HFFc6 (cell line): Measurements from ENCODE around the gene UXS1. TPM values are rescaled to one million over a fixed set of nuclear protein-coding genes. Genes with fewer than 3 reads are reported as not detected.

Experiments used
- DNase-seq: peaks from one replicate; pipeline ENCODE4 v3.0.0-alpha.2; 2018
- H3K27ac Mint-ChIP-seq: 2 replicates; pipeline ENCODE4 v1.8.0; 2020; ENCODE audit warnings: mild to moderate bottlenecking, mixed read lengths
- H3K27me3 Mint-ChIP-seq: 2 replicates; pipeline ENCODE4 v1.8.0; 2021; ENCODE audit warnings: mild to moderate bottlenecking, moderate library complexity, mixed read lengths; ENCODE audit not compliant: insufficient read depth
- H3K36me3 Mint-ChIP-seq: 2 replicates; pipeline ENCODE4 v1.8.0; 2021; ENCODE audit warnings: low read depth, mixed read lengths
- H3K4me1 Mint-ChIP-seq: 2 replicates; pipeline ENCODE4 v1.8.0; 2020; ENCODE audit warnings: low read depth, mixed read lengths
- H3K4me3 Mint-ChIP-seq: 2 replicates; pipeline ENCODE4 v1.8.0; 2020; ENCODE audit warnings: mild to moderate bottlenecking, moderate library complexity, mixed read lengths
- H3K9me3 Mint-ChIP-seq: 2 replicates; pipeline ENCODE4 v1.8.0; 2020; ENCODE audit warnings: mild to moderate bottlenecking, mixed read lengths
- CTCF ChIP-seq: fragments of 200-600 bp; sonication (generic); IDR thresholded peaks from 2 replicates; pipeline ENCODE4 v1.5.0; 2021; ENCODE audit warnings: antibody characterized with exemption, mild to moderate bottlenecking
- total RNA-seq, 6 experiments: library from RNA; stranded (reverse); fragmentation: NEBNext Ultra II Directional; extraction: Animal tissue kit (Norgen Biotek cat#: 25700); gene quantifications; 2 replicates in 1 of 6; 3 replicates in 5 of 6; pipeline ENCODE4 v1.2.3, GENCODE V29; 2021

UXS1 gene
- total RNA-seq, 6 experiments from 2014 or later: 40.0 to 51.9 (median 44.5) TPM

GRCh38 chr2:106117347-106117746, 76.8 kb downstream of the UXS1 start:
- H3K9me3 Mint-ChIP-seq: no peaks in the 10 kb centered on the region
- DNase-seq: no peak
- TF ChIP-seq CTCF: no peak
- H3K4me1 Mint-ChIP-seq: peaks cover 15% of the 10 kb centered on the region
- no peaks in the 10 kb centered on the region for H3K36me3 Mint-ChIP-seq
- no peak overlapping the region for H3K27ac Mint-ChIP-seq
- H3K27me3 Mint-ChIP-seq: no peaks in the 10 kb centered on the region; the same call in 1 of the 2 replicates
- no peak overlapping the region for H3K4me3 Mint-ChIP-seq

GRCh38 chr2:106116248-106116647, 77.9 kb downstream of the UXS1 start:
- DNase-seq: no peak
- Mint-ChIP-seq H3K36me3 (0 out of 2 replicates have a peak, but pooled peaks cover 5% of the 10 kb centered on the region), H3K27me3 (no peaks in the 10 kb centered on the region), H3K4me3 (no peak overlapping the region), H3K9me3 (no peaks in the 10 kb centered on the region), H3K27ac (no peak overlapping the region), H3K4me1 (peaks cover 15% of the 10 kb centered on the region)
- no peak for TF ChIP-seq CTCF

- Mint-ChIP-seq H3K4me1 (peaks cover 15% of the 10 kb centered on the region), H3K36me3 (0 out of 2 replicates have a peak, but pooled peaks cover 6% of the 10 kb centered on the region), H3K27me3 (no peaks in the 10 kb centered on the region), H3K9me3 (no peaks in the 10 kb centered on the region), H3K27ac (no peak overlapping the region; the same call in 1 of the 2 replicates), H3K4me3 (no peak overlapping the region)
- TF ChIP-seq CTCF: no peak
- DNase-seq: no peak
These were observed 78.4 kb downstream of the UXS1 start for GRCh38 chr2:106115665-106116064.

- H3K27me3 Mint-ChIP-seq: no peaks in the 10 kb centered on the region
- 0 out of 2 replicates have a peak, but pooled peaks cover 6% of the 10 kb centered on the region for H3K36me3 Mint-ChIP-seq
- peaks cover 15% of the 10 kb centered on the region for H3K4me1 Mint-ChIP-seq
- no peak for TF ChIP-seq CTCF
- H3K4me3 Mint-ChIP-seq: no peak overlapping the region
- peak; percentile 77 for DNase-seq
- H3K9me3 Mint-ChIP-seq: no peaks in the 10 kb centered on the region
- H3K27ac Mint-ChIP-seq: peak overlapping the region; percentile 45; the same call in 1 of the 2 replicates
These were observed 78.9 kb downstream of the UXS1 start for GRCh38 chr2:106115250-106115649.

DNA sequence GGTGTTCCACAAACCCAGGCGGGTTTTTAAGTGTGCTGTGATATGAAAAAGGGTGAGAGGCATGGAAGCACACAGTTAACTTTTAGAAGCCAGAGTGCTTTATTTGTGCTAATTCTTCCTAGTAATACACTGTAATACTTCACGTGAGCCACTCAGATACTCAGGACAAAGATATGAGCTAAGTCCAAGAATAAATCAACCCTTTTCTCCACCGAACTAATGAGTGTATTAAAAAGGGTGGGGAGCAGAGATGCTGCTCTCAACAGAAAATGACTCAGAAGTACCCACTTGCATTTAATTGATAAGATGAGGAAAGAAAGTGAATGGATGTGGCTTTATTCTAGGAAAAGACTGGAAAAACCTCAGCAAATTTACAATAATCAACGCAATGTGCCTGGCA, 79.9 kb downstream of the UXS1 start:
- Mint-ChIP-seq H3K9me3 (no peaks in the 10 kb centered on the region), H3K27me3 (no peaks in the 10 kb centered on the region), H3K36me3 (0 out of 2 replicates have a peak, but pooled peaks cover 6% of the 10 kb centered on the region), H3K27ac (no peak overlapping the region), H3K4me1 (peaks cover 15% of the 10 kb centered on the region), H3K4me3 (no peak overlapping the region)
- DNase-seq: no peak
- TF ChIP-seq CTCF: no peak
